Measurements from ENCODE around the gene ELL.

The ELL gene

GRCh38 chr19:18399008-18399407 is 122.9 kb downstream of the ELL start:
- TF ChIP-seq, protein P1, sequence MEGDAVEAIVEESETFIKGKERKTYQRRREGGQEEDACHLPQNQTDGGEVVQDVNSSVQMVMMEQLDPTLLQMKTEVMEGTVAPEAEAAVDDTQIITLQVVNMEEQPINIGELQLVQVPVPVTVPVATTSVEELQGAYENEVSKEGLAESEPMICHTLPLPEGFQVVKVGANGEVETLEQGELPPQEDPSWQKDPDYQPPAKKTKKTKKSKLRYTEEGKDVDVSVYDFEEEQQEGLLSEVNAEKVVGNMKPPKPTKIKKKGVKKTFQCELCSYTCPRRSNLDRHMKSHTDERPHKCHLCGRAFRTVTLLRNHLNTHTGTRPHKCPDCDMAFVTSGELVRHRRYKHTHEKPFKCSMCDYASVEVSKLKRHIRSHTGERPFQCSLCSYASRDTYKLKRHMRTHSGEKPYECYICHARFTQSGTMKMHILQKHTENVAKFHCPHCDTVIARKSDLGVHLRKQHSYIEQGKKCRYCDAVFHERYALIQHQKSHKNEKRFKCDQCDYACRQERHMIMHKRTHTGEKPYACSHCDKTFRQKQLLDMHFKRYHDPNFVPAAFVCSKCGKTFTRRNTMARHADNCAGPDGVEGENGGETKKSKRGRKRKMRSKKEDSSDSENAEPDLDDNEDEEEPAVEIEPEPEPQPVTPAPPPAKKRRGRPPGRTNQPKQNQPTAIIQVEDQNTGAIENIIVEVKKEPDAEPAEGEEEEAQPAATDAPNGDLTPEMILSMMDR (IDR thresholded peaks at IDR 0.05; ENCODE audit: low read depth, low read length, poor library complexity, severe bottlenecking) = no peak
- no peak for TF ChIP-seq EZH2phosphoT487 (IDR thresholded peaks at IDR 0.05; ENCODE audit: borderline replicate concordance, low read length)

GRCh38 chr19:18397242-18398202 is 124.3 kb downstream of the ELL start, which contains the start of gene LRRC25:
LRRC25 (minus strand) TSS chr19:18397622; CDS start chr19:18396963, 659 bp downstream.
- H3K27ac ChIP-seq (ENCODE audit: low read depth, low read length) = no peak within 1 kb of the TSS
- no peak for TF ChIP-seq EZH2phosphoT487 (IDR thresholded peaks at IDR 0.05; ENCODE audit: borderline replicate concordance, low read length)
- TF ChIP-seq, protein P1 (IDR thresholded peaks at IDR 0.05; ENCODE audit: low read depth, low read length, poor library complexity, severe bottlenecking) = no peak
- H3K4me2 ChIP-seq (ENCODE audit: low read length) = peak within 1 kb of the TSS; percentile 83
- H3K9me2 ChIP-seq (replicated peaks; ENCODE audit: control insufficient read depth, low read length) = no peaks in the 10 kb centered on the region
- peaks cover 56% of the 10 kb centered on the region for H3K4me1 ChIP-seq (ENCODE audit: control insufficient read depth, low read length)
- H4K20me1 ChIP-seq (ENCODE audit: control insufficient read depth, insufficient read depth, low read depth, low read length) = no peaks in the 10 kb centered on the region
- H3K9me3 ChIP-seq (ENCODE audit: control insufficient read depth, insufficient read depth, low read length) = no peaks in the 10 kb centered on the region
- H3K27me3 ChIP-seq (ENCODE audit: control insufficient read depth, low read length) = peaks cover 8% of the 10 kb centered on the region; the same call in 1 of the 2 replicates
- H3K4me3 ChIP-seq (ENCODE audit: low read length) = peak within 1 kb of the TSS; percentile 56
- peaks cover 15% of the 10 kb centered on the region for H3F3A ChIP-seq (ENCODE audit: control insufficient read depth, insufficient read depth)
- H3K36me3 ChIP-seq (ENCODE audit: control insufficient read depth, low read length) = no peaks in the 10 kb centered on the region
- H3K79me2 ChIP-seq (ENCODE audit: control insufficient read depth, low read length) = no peaks in the 10 kb centered on the region

More at GRCh38 chr19:18399008-18399407, 122.9 kb downstream of the ELL start:
- H3K36me3 ChIP-seq (ENCODE audit: control insufficient read depth, low read length) = no peaks in the 10 kb centered on the region
- peaks cover 5% of the 10 kb centered on the region; the same call in 1 of the 2 replicates for H3K27me3 ChIP-seq (ENCODE audit: control insufficient read depth, low read length)
- H3K9me3 ChIP-seq (ENCODE audit: control insufficient read depth, insufficient read depth, low read length) = no peaks in the 10 kb centered on the region
- no peak overlapping the region for H3K4me3 ChIP-seq (ENCODE audit: low read length)
- peaks cover 55% of the 10 kb centered on the region for H3K4me1 ChIP-seq (ENCODE audit: control insufficient read depth, low read length)
- peaks cover 16% of the 10 kb centered on the region for H3F3A ChIP-seq (ENCODE audit: control insufficient read depth, insufficient read depth)
- no peak overlapping the region for H3K4me2 ChIP-seq (ENCODE audit: low read length)
- H3K79me2 ChIP-seq (ENCODE audit: control insufficient read depth, low read length) = no peaks in the 10 kb centered on the region
- no peaks in the 10 kb centered on the region for H3K9me2 ChIP-seq (replicated peaks; ENCODE audit: control insufficient read depth, low read length)
- no peaks in the 10 kb centered on the region for H4K20me1 ChIP-seq (ENCODE audit: control insufficient read depth, insufficient read depth, low read depth, low read length)
- H3K27ac ChIP-seq (ENCODE audit: low read depth, low read length) = no peak overlapping the region

- no peaks in the 10 kb centered on the region for H3K36me3 ChIP-seq (ENCODE audit: control insufficient read depth, low read length)
- H3K4me1 ChIP-seq (ENCODE audit: control insufficient read depth, low read length) = peaks cover 55% of the 10 kb centered on the region
- H3K27me3 ChIP-seq (ENCODE audit: control insufficient read depth, low read length) = peaks cover 8% of the 10 kb centered on the region; the same call in 1 of the 2 replicates
- no peaks in the 10 kb centered on the region for H3K9me2 ChIP-seq (replicated peaks; ENCODE audit: control insufficient read depth, low read length)
- no peaks in the 10 kb centered on the region for H3K9me3 ChIP-seq (ENCODE audit: control insufficient read depth, insufficient read depth, low read length)
- peak overlapping the region; percentile 56 for H3K4me3 ChIP-seq (ENCODE audit: low read length)
- no peaks in the 10 kb centered on the region for H3K79me2 ChIP-seq (ENCODE audit: control insufficient read depth, low read length)
- peaks cover 8% of the 10 kb centered on the region for H3F3A ChIP-seq (ENCODE audit: control insufficient read depth, insufficient read depth)
- no peak overlapping the region for H3K27ac ChIP-seq (ENCODE audit: low read depth, low read length)
- H3K4me2 ChIP-seq (ENCODE audit: low read length) = peak overlapping the region; percentile 83
- H4K20me1 ChIP-seq (ENCODE audit: control insufficient read depth, insufficient read depth, low read depth, low read length) = no peaks in the 10 kb centered on the region
- TF ChIP-seq, protein P1 (IDR thresholded peaks at IDR 0.05; ENCODE audit: low read depth, low read length, poor library complexity, severe bottlenecking) = no peak
- TF ChIP-seq EZH2phosphoT487 (IDR thresholded peaks at IDR 0.05; ENCODE audit: borderline replicate concordance, low read length) = no peak
Measured at GRCh38 chr19:18396471-18397241, 125.2 kb downstream of the ELL start.
